ENCODE data around the gene DNM3. TPM values are rescaled to one million over a fixed set of nuclear protein-coding genes. Genes with fewer than 3 reads are reported as not detected.
"Not testable (repeated sequence)": the region's sequence is repeated elsewhere in the genome, so short reads cannot be mapped to it uniquely, and the experiment has no call there.

DNM3 gene
- total RNA-seq, 1 experiment from 2014 or later, result 1.2 TPM

DNA sequence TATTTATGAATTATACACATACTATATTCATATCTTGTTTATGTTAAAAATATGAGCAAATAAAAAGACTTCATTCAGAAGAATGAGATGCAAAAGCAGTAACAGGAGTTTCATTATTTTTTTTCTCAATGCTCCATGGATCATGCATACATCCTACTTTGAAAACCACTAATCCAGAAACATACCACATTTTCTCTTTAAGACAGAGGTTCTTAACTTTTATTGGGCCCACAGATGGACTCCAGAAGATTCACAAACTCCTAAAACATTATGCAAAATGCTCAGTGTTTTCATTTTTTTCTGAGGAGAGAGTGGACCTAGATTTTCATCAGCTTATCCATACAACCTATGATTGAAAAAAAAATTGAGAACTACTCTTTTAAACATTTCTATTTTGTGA lies 227.8 kb downstream of the DNM3 start:
- peaks cover 8% of the 10 kb centered on the region for H3K4me1 Mint-ChIP-seq (ENCODE audit: low read depth, unreplicated experiment)

DNA sequence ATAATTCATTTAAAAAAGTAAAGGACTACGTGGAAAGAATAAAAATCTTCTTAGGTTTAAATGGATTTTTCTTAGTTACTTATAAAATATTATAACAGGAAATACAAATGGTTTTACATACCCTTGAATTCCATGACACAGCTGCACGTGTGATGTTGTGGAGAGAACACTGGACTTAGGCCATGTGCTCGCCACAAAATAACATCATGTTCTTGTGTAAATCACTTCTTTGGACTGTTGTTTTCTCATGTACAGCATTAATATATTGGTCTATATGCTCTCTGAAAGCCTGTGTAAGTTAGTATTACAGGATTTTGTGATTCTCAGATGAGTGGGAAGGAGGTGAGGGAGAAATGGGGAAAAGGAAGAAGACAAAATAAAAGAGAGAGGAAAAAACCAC lies 228.2 kb downstream of the DNM3 start:
- Mint-ChIP-seq H3K4me1 (ENCODE audit: low read depth, unreplicated experiment) (peaks cover 8% of the 10 kb centered on the region), H3K4me3 (ENCODE audit: low read depth, unreplicated experiment) (no peak overlapping the region), H3K9me3 (ENCODE audit: low read depth, unreplicated experiment) (no peaks in the 10 kb centered on the region), H3K27me3 (ENCODE audit: unreplicated experiment) (no peaks in the 10 kb centered on the region), H3K36me3 (ENCODE audit: insufficient read depth, unreplicated experiment) (no peaks in the 10 kb centered on the region), H3K27ac (ENCODE audit: unreplicated experiment) (no peak overlapping the region)
- no TSS peak for BruUV-seq (replicated peaks)
- CTCF ChIA-PET, result interaction anchor here (1.6 kb wide), 1 partner anchor 64 kb away, joined by 3 read pairs; no protein-coding TSS in a partner anchor
- TF ChIP-seq CTCF (IDR thresholded peaks at IDR 0.05; ENCODE audit: unreplicated experiment), result no peak
- intact Hi-C loops (cut with micrococcal nuclease; ENCODE audit: unreplicated experiment), result no loop called here
- DNase-seq, result no peak

More for the DNA sequence above, 227.8 kb downstream of the DNM3 start:
- Mint-ChIP-seq H3K9me3 (ENCODE audit: low read depth, unreplicated experiment) (no peaks in the 10 kb centered on the region), H3K27me3 (ENCODE audit: unreplicated experiment) (no peaks in the 10 kb centered on the region), H3K27ac (ENCODE audit: unreplicated experiment) (no peak overlapping the region), H3K36me3 (ENCODE audit: insufficient read depth, unreplicated experiment) (no peaks in the 10 kb centered on the region), H3K4me3 (ENCODE audit: low read depth, unreplicated experiment) (no peak overlapping the region)
- no TSS peak for BruUV-seq (replicated peaks)
- CTCF ChIA-PET, result interaction anchor here (1.6 kb wide), 1 partner anchor 64 kb away, joined by 3 read pairs; no protein-coding TSS in a partner anchor
- intact Hi-C loops (cut with micrococcal nuclease; ENCODE audit: unreplicated experiment), result no loop called here
- DNase-seq, result no peak
- no peak for TF ChIP-seq CTCF (IDR thresholded peaks at IDR 0.05; ENCODE audit: unreplicated experiment)

GRCh38 chr1:172070055-172070454 lies 228.8 kb downstream of the DNM3 start:
- TF ChIP-seq CTCF (IDR thresholded peaks at IDR 0.05; ENCODE audit: unreplicated experiment), result no peak
- Mint-ChIP-seq H3K9me3 (ENCODE audit: low read depth, unreplicated experiment) (no peaks in the 10 kb centered on the region), H3K27me3 (ENCODE audit: unreplicated experiment) (no peaks in the 10 kb centered on the region), H3K4me1 (ENCODE audit: low read depth, unreplicated experiment) (peaks cover 8% of the 10 kb centered on the region), H3K4me3 (ENCODE audit: low read depth, unreplicated experiment) (no peak overlapping the region), H3K27ac (ENCODE audit: unreplicated experiment) (no peak overlapping the region), H3K36me3 (ENCODE audit: insufficient read depth, unreplicated experiment) (no peaks in the 10 kb centered on the region)
- intact Hi-C loops (cut with micrococcal nuclease; ENCODE audit: unreplicated experiment), result no loop called here
- BruUV-seq (replicated peaks), result no TSS peak
- CTCF ChIA-PET, result interaction anchor here (1.6 kb wide), 1 partner anchor 65 kb away, joined by 3 read pairs; no protein-coding TSS in a partner anchor
- no peak for DNase-seq

GRCh38 chr1:172071746-172072145 lies 230.4 kb downstream of the DNM3 start:
- TF ChIP-seq CTCF (IDR thresholded peaks at IDR 0.05; ENCODE audit: unreplicated experiment), result no peak
- H3K4me1 Mint-ChIP-seq (ENCODE audit: low read depth, unreplicated experiment), result peaks cover 8% of the 10 kb centered on the region
- BruUV-seq (replicated peaks), result no TSS peak
- intact Hi-C loops (cut with micrococcal nuclease; ENCODE audit: unreplicated experiment), result no loop called here
- H3K36me3 Mint-ChIP-seq (ENCODE audit: insufficient read depth, unreplicated experiment), result no peaks in the 10 kb centered on the region
- no peak overlapping the region for H3K27ac Mint-ChIP-seq (ENCODE audit: unreplicated experiment)
- CTCF ChIA-PET, result no interaction called here
- peaks cover 3% of the 10 kb centered on the region for H3K27me3 Mint-ChIP-seq (ENCODE audit: unreplicated experiment)
- DNase-seq, result no peak
- H3K4me3 Mint-ChIP-seq (ENCODE audit: low read depth, unreplicated experiment), result no peak overlapping the region
- H3K9me3 Mint-ChIP-seq (ENCODE audit: low read depth, unreplicated experiment), result no peaks in the 10 kb centered on the region

GRCh38 chr1:172079859-172080258 lies 238.6 kb downstream of the DNM3 start:
- H3K9me3 Mint-ChIP-seq (ENCODE audit: low read depth, unreplicated experiment); H3K36me3 Mint-ChIP-seq (ENCODE audit: insufficient read depth, unreplicated experiment); H3K4me1 Mint-ChIP-seq (ENCODE audit: low read depth, unreplicated experiment); H3K27ac Mint-ChIP-seq (ENCODE audit: unreplicated experiment); BruUV-seq (replicated peaks); intact Hi-C loops (cut with micrococcal nuclease; ENCODE audit: unreplicated experiment); H3K4me3 Mint-ChIP-seq (ENCODE audit: low read depth, unreplicated experiment); DNase-seq: not testable (repeated sequence)
- peaks cover 34% of the 10 kb centered on the region for H3K27me3 Mint-ChIP-seq (ENCODE audit: unreplicated experiment)
- CTCF ChIA-PET, result interaction anchor here (0.6 kb wide), 1 partner anchor 74 kb away, joined by 3 read pairs; no protein-coding TSS in a partner anchor
